CMK (cell line): Measurements from ENCODE around the gene IQCH.

Experiments used
- DNase-seq: peaks from one replicate; pipeline ENCODE4 v3.0.0-alpha.2; 2010; ENCODE audit warnings: low read depth

The IQCH gene

GRCh38 chr15:67254238-67255175 lies at the start of gene IQCH, which contains the start of gene AAGAB:
IQCH (plus strand) TSS chr15:67254786; CDS start chr15:67254897, 111 bp downstream.
AAGAB (minus strand) TSS chr15:67254661; CDS start chr15:67254631, 30 bp downstream.
- DNase-seq = peak; percentile 86

DNA sequence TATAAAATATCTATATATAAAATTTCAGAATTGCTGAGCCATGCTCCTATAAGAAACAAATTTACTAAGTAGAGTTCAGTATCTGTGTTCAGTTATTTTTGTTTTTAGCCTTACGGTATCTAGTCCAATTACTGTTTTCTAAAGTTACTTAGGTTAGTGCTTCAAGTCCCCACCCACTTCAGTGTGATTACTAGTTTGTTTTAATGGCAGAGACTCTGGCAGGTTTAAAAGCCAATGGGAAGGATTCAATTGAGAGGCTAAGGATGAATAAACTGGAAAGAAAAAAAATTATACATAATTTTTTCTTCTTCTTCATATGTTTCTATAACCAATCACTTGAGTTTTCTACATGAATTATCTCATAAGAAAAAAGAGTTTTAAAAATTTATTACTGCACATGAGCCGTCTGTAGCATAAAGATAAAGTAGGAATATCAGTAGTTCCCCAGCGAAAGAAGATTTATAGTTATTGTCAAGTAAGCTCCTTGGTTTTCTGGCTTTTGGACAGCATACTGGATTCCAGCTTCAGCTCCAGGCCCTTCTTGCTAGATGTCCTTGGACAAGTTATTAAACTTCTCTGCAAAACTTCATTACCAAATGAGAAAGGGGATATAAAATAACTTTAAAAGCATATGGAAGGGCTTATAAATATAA lies 46.9 kb upstream of the IQCH start:
- DNase-seq = no peak

DNA sequence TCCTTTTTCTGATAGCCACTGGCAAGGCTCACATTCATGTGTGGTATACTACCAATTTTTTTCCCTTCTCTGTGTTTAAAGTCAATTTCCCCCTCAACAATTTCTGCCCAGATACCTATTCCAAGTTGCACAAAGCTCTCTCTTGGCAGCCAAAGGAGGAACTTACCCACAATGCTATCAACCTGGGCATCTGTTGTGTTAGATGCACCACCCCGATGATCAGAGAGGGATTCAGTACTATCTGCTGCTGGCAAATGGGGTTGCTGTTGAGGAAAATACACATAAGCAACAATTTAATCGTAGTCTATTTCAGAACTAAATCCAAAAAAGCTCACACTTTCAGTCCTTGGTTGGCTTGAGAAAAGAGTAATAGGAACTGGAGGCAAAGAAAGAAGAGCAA lies 46.2 kb upstream of the IQCH start:
- DNase-seq = no peak

GRCh38 chr15:67210555-67211168 lies 43.9 kb upstream of the IQCH start:
- DNase-seq = no peak

DNA sequence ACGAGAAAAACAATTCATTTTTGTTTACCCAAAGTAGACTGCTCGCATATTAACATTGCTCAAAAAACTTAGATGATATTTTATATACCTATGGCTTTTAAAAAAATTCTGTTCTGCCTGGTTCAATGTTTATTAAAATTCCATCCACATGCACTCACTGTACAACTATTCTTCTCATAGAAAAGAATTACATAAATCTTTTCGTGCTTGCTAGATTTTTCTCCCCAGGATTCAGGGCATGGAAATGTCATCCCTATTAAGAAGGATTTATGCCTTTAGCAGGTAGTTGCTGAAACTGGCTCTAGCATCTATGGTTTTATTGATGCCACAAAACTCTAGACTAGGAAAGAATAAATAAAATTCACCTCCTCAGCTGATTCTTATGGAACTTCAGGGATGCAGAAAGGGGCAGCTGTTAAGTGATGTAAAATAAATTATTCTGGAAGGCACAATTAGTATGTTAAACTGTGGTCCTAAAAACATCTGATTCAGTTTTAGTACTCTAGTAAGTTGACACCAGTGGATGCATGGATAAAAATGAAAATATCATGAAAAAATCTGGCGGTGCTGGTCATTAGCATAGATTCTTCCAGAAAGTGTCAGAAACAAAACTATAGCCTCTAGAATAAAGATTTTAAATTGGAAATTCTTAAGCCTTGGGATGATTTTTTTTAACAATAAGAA lies 41.8 kb upstream of the IQCH start:
- no peak for DNase-seq

- no peak for DNase-seq
Measured at GRCh38 chr15:67215102-67215501, 39.5 kb upstream of the IQCH start.

DNA sequence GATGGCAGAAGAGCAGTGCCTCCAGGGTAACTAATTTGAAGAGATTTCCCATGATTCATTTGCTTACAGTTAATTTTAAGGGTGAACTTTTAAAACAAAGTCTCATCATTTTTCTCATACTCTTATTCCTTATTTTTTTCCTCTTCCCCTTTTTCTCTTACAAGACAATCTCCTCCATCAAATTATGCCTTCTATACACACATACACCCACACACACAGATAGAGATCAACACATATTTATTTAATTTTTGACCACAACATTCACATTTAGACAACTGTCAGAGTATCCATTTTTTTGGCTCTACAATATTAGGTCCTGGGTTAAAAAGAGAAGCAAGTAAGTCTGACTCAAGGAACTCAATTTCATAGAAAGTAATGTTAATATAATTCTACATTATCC lies 37.7 kb upstream of the IQCH start:
- no peak for DNase-seq

- DNase-seq = no peak
Measured at GRCh38 chr15:67218428-67218827, 36.2 kb upstream of the IQCH start.

GRCh38 chr15:67219288-67219687 lies 35.3 kb upstream of the IQCH start:
- DNase-seq = no peak

DNA sequence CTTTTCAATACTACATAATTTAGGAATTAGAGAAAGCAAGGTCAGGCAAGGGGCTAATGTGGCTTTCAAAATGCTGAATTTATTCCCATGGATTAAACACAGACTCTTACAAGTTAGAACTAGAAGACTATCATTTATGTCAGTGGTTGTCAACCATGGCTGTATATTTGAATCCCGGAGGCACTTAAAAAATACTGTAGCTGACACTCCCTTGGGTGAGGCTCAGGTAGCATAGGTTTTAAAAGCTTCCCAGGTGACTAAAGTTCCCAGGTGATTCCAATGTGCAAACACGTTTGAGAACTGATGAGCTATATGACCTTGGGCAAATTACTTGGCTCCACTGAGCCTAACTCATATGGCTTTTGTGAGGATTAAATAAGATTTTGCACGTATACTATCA lies 29.7 kb upstream of the IQCH start:
- no peak for DNase-seq

- no peak for DNase-seq
Measured at GRCh38 chr15:67225336-67225735, 29.2 kb upstream of the IQCH start.

DNA sequence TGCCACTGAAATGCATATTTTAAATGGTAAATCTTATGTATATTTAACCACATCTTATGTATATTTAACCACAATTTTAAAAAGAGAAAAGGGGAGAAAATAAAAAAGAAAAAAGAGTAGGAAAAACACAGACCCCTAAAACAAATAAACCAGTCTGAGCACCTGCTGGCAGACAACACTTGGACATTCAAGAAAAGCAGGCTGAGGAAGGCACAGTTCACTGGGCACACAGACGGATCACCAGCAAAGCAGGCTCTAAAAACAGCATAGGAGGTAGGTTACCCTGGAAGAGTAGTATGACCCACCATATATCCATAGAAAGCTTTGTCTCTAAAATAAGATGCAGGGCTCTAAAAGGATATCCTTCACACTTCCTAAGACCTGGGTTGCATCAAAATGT lies 27.2 kb upstream of the IQCH start:
- DNase-seq = no peak

DNA sequence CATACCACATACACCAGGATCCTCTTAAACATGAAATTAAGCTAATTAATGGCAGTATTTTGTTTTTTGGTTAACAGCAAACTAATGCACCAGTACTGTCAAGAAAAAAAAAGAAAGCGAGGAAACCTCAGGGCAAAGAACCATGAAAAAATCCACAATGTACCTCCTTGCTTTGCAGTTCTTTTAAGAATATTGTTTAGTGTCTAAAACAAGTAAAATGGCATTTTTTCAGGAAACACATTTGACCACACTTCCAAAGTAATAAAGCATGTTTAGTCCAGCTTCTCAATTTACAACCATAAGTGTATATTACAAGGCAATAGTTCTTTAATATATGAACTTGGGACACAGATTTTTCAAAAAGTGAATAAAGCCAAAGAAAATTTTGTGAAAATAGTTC lies 26.7 kb upstream of the IQCH start:
- DNase-seq = no peak

- no peak for DNase-seq
Measured at GRCh38 chr15:67228286-67228685, 26.3 kb upstream of the IQCH start.

DNA sequence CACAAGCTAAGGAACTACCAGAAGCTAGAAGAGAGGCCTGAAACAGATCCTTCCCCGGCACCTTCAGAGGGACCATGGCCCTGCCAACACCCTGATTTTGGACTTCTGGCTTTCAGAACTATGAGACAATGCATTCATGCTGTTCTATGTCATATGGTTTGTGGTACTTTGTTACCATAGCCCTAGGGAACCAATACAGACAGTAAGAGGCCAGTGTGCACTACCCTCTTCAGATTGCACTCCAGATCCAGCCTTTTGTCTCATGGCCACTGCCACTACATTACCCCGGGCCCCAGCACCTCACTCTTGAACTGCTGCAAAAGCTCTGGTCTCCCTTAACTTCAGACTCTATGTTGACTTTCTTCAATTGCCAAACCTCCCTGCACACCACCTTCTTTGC lies 24.1 kb upstream of the IQCH start:
- no peak for DNase-seq

DNA sequence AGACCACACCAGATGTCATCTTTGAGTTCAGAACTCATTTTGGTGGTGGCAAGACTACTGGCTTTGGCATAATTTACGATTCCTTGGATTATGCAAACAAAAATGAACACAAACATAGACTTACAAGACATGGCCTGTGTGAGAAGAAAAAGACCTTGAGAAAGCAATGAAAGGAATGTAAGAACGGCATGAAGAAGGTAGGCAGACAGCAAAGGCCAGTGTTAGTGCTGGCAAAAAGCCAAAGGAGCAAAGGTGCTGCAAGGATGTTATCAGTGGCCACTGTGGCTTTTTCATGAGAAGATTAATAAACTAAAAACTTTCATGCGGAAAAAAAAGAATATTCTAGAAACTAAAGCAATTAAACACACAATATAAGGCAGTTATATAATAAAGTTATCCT lies 22.0 kb upstream of the IQCH start:
- no peak for DNase-seq

DNA sequence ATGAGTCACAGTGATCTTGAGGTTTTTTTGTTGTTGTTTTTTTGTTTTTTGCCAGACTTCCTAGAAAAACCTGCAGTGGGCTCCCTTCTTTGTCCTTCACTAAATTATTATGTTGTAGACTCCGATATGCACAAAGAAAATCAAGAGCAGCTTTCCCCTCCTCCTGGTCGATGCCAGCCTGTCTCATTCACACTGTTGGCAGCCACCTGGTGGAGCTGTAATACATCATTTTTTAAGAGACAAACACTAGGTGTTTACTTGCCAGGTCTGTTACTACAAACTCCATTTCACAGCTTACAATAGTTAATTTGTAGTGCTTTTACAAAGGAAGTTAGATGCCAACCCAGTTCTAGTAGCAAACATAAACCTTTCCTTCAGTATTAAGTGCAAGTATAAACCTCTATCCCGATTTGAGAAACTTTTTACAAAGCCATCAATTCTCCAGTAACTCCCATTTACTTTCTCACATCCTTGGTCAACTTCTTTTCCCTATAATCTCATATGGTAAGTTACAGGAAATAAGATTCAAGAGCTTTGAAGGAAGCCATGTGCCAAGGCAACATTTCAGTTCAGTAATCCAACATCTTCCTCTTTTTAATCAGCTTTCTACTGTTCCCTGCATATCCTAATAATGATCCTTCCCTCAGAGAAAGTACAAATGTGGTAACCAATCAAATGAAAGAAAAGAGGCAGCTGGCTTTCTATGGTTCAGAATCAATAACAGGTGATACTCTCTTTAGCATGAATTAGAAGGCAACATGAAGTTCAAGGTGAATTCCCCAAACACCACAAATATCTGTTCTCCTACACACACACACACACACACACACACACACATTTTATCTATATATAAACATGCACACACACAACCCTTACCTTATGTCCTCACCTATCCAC lies 14.1 kb upstream of the IQCH start:
- no peak for DNase-seq

- DNase-seq = no peak
Measured at GRCh38 chr15:67241132-67241855, 13.3 kb upstream of the IQCH start.

- DNase-seq = no peak
Measured at GRCh38 chr15:67242708-67243111, 11.9 kb upstream of the IQCH start.

GRCh38 chr15:67244971-67245478 lies 9.6 kb upstream of the IQCH start:
- no peak for DNase-seq
